ENCODE results near the gene CDK4. TPM values are rescaled to one million over a fixed set of nuclear protein-coding genes. Genes with fewer than 3 reads are reported as not detected.

Gene CDK4
- total and polyA plus RNA-seq, 2 of the 13 experiments (the other 11 are each of a cell fraction or from before 2014, with no cell fraction given) = 191 to 209 TPM

DNA sequence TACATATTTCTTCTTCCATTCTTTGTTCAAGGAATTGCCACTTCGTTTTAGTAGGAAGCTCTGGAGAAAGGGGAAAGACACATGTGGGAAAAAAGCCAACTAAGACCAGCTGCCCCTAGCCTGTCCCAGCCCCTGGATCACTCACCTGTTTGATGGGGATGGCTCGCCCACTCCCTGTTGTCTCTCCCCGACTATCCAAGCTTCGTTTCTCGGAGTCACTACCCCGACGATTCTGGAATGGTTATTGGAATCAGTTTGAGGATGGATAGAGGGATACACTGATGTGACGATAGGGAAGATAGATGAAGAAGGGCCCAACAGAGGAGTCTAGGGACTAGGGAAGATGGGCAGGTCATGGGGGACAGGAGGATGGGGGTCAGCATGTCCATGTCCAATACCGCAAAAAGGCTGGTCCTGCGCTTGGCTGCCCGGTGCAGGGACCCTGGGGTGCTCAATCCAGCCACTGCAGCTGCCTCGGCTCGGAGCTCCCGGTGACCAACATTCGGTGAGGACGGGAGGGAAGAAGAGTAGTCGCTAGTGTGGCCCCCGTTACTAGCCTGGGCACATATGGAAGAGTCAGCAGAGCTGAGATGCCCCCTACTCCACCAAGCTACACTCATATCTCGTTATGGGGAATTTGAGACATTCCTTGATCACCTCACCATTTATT is 20.6 kb downstream of the CDK4 start (continued):
- TF ChIP-seq, protein P1, sequence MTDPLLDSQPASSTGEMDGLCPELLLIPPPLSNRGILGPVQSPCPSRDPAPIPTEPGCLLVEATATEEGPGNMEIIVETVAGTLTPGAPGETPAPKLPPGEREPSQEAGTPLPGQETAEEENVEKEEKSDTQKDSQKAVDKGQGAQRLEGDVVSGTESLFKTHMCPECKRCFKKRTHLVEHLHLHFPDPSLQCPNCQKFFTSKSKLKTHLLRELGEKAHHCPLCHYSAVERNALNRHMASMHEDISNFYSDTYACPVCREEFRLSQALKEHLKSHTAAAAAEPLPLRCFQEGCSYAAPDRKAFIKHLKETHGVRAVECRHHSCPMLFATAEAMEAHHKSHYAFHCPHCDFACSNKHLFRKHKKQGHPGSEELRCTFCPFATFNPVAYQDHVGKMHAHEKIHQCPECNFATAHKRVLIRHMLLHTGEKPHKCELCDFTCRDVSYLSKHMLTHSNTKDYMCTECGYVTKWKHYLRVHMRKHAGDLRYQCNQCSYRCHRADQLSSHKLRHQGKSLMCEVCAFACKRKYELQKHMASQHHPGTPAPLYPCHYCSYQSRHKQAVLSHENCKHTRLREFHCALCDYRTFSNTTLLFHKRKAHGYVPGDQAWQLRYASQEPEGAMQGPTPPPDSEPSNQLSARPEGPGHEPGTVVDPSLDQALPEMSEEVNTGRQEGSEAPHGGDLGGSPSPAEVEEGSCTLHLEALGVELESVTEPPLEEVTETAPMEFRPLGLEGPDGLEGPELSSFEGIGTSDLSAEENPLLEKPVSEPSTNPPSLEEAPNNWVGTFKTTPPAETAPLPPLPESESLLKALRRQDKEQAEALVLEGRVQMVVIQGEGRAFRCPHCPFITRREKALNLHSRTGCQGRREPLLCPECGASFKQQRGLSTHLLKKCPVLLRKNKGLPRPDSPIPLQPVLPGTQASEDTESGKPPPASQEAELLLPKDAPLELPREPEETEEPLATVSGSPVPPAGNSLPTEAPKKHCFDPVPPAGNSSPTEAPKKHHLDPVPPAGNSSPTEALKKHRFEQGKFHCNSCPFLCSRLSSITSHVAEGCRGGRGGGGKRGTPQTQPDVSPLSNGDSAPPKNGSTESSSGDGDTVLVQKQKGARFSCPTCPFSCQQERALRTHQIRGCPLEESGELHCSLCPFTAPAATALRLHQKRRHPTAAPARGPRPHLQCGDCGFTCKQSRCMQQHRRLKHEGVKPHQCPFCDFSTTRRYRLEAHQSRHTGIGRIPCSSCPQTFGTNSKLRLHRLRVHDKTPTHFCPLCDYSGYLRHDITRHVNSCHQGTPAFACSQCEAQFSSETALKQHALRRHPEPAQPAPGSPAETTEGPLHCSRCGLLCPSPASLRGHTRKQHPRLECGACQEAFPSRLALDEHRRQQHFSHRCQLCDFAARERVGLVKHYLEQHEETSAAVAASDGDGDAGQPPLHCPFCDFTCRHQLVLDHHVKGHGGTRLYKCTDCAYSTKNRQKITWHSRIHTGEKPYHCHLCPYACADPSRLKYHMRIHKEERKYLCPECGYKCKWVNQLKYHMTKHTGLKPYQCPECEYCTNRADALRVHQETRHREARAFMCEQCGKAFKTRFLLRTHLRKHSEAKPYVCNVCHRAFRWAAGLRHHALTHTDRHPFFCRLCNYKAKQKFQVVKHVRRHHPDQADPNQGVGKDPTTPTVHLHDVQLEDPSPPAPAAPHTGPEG (CRISPR knock-in tag; IDR thresholded peaks at IDR 0.05) = no peak
- TF ChIP-seq CSRNP1 (CRISPR knock-in tag; IDR thresholded peaks at IDR 0.05) (no peak), THRA (CRISPR knock-in tag; IDR thresholded peaks at IDR 0.05; ENCODE audit: borderline replicate concordance) (no peak), MTERF4 (CRISPR knock-in tag; IDR thresholded peaks at IDR 0.05) (no peak)
